HL-60/S4 treated with phorbol 12-myristate 13-acetate at 8.2 ng/mL for 4 days and 3 days (cell line): Measurements from ENCODE around the gene LPP.

Experiments
- in situ Hi-C: fragments of 300-500 bp; cut with MboI; formaldehyde crosslinking; loops from 2 replicates; pipeline ENCODE4 v1.15.0; 2022; ENCODE audit warnings: low sequenced_read_pairs

The LPP gene

GRCh38 chr3:188295876-188296275 lies 141.9 kb downstream of the LPP start:
- in situ Hi-C loops = no loop called here

- in situ Hi-C loops = no loop called here
These were observed 143.0 kb downstream of the LPP start for GRCh38 chr3:188296761-188297612.

GRCh38 chr3:188298585-188298984 lies 144.6 kb downstream of the LPP start:
- in situ Hi-C loops = no loop called here

DNA sequence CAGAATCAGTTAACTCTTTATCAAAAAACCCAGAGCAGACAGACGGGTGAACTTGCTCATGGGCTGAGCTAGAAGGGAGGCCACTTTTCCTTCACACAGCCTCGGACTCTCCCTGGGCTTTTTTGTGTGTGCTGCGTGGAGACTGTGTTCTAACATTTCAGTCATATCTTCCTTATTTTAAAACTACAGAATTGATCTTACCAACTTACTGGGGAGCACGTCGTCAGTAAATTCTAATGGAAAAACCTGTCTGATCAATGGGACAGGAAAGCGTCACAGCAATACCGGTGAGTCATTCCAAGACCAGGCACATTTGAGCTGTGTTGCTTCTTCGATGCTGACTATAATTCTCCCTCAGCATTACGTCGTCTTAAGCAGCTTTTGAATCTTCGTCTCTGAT lies 145.1 kb downstream of the LPP start:
- in situ Hi-C loops = no loop called here

DNA sequence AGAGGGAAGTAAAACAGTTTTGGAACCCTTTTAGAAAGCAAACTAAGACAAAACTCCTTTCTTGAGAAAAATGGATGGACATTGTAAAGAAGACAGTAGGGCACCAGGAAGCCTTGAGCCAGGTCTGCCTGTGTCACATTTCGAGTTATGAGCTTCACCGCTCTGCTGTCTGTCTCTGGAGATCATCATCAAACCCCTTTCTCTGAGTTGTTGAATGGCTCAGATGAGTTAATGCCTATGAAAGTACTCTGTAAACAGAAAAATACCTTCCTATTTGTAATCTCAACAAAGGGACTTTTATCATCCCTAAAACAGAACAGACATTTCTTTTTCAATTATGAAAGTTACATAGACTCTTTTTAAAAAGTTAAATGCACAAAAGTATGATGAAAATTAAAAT lies 145.8 kb downstream of the LPP start:
- in situ Hi-C loops = no loop called here

- in situ Hi-C loops = no loop called here
These were observed 147.2 kb downstream of the LPP start for GRCh38 chr3:188301147-188301546.

GRCh38 chr3:188303286-188303799 lies 149.4 kb downstream of the LPP start:
- in situ Hi-C loops = no loop called here

DNA sequence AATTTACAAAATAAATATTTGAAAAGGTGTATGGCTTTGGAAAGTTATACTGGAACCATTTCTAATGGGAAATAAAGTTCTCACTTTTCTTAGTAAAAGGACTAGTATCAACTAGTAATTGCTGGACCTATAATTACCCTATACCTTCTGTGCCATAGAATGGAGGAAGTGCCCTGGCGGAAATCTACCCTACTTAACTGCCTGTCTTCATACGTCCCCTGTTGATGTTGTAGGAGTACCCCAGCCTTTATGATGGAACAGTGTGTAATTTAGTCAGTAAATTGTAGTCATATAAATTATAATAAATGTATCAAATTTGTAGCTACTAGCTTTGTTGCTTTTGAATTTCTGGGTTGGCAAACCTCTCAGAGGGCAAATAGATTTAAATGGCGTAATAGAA lies 149.9 kb downstream of the LPP start:
- in situ Hi-C loops = no loop called here

DNA sequence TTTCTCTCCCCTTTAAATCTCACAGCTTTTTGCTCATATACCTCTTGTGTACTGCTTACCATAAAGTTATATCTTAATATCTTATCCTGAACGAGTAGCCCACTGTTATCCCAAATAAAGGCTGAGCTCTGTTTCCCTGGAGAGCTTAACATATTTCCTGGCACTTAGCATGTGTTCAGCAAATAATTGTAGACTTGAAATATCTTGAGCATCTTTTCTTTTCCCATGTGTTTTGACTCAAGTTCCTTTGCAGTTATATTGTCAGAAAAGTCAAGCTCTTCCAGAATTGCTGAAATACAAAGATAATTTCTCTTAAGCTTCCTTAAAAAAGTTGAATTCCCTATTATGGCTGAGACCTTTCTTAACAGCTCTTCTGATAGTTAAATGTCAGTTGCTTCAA lies 150.5 kb downstream of the LPP start:
- in situ Hi-C loops = no loop called here

DNA sequence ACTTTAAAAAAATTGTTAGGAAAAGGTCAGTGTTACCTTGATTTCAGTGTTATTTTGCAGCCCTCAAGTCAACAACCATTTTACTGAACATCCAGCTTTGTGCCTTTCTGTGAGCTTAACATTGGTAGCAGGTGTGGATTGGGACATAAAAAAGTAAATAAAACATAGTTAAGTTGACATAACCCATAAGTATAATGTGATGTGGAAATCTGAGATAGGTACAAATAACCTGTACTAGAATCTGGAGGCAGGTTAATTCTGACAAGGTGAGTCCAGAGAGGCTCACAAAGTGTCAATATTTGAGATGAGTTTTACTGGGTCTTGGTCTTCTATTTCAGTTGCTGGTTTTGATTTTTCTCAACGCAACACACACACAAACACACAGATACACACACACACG lies 151.3 kb downstream of the LPP start:
- in situ Hi-C loops = no loop called here

- in situ Hi-C loops = no loop called here
These were observed 152.6 kb downstream of the LPP start for GRCh38 chr3:188306435-188307005.

- in situ Hi-C loops = no loop called here
These were observed 155.7 kb downstream of the LPP start for GRCh38 chr3:188309437-188310269.

DNA sequence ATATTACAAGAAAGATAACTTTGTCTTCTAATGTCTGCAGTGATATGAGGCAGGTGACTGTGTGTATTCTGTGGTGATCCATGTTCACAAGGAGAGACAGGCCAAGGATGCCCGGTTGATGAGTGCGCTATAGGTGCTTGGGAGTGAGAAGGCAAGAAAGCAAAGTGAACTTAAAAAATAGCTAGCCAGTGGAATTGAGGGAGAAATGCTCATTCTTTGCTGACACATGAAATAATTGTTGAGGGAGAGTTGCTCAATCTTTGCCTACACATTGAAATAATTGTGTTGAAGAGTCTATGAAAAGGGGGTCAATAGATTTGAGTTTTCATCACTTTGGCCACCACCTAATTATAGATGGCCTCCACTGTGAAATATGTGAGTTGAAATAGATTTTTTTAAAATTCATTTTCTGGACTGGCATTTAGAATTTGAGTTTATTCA lies 156.3 kb downstream of the LPP start:
- in situ Hi-C loops = no loop called here

GRCh38 chr3:188315553-188315952 lies 161.6 kb downstream of the LPP start:
- in situ Hi-C loops = no loop called here

DNA sequence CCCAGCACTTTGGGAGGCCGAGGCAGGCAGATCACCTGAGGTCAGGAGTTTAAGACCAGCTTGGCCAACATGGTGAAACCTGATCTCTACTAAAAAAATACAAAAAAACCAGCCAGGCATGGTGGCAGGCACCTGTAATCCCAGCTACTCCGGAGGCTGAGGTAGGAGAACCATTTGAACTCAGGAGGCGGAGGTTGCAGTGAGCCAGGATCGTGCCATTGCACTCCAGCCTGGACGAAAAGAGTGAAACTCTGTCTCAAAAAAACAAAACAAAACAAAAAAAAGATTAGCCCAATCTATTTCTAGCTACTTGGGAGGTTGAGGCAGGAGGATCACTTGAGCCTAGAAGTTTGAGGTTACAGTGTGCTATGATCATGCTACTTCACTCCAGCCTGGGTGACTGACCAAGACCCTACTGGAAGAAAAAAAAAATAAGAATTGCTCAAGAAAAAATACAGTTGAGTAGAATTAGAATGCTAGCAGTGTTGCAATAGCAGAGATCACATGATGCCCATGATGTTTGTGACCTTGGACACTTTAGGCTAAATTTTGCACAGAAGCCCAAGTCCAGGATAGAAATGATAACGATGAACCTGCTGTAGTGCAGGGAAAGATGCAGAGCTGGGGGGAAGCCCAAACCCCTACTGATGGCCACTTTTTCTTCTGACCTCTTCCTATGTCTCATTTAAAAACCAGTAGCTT lies 162.2 kb downstream of the LPP start:
- in situ Hi-C loops = no loop called here

DNA sequence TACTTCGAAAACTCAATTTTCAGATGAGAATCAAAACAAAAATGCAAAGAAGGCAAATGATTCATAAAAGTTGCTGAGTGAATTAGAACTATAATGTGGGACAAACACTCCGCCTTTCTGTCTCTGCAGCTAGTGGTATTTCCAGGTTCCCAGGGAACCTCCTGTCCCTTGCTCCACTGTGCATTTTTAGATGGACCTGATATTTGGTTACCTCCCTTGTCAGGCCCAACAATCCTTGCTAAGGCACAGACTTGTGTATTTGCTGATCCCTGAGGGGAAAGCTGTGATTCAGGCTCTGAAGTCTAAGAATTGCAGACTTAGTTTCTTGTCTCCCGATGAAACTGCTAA lies 162.7 kb downstream of the LPP start:
- in situ Hi-C loops = no loop called here

GRCh38 chr3:188319569-188319968 lies 165.6 kb downstream of the LPP start:
- in situ Hi-C loops = no loop called here

GRCh38 chr3:188320757-188321156 lies 166.8 kb downstream of the LPP start:
- in situ Hi-C loops = no loop called here

- in situ Hi-C loops = no loop called here
These were observed 167.3 kb downstream of the LPP start for GRCh38 chr3:188321258-188321657.

- in situ Hi-C loops = no loop called here
These were observed 168.4 kb downstream of the LPP start for GRCh38 chr3:188322135-188322887.
